ENCODE results near the gene FHIT.
"Not testable (repeated sequence)": the region's sequence is repeated elsewhere in the genome, so short reads cannot be mapped to it uniquely, and the experiment has no call there.

FHIT gene

GRCh38 chr3:60912876-60913275 lies 338.4 kb downstream of the FHIT start:
- DNase-seq, result no peak

GRCh38 chr3:60912142-60912541 lies 339.1 kb downstream of the FHIT start:
- DNase-seq, result no peak

GRCh38 chr3:60909526-60909925 lies 341.7 kb downstream of the FHIT start:
- no peak for DNase-seq

- DNase-seq, result no peak
Observed at GRCh38 chr3:60906283-60906682, 345.0 kb downstream of the FHIT start.

- DNase-seq, result no peak
Observed at GRCh38 chr3:60898321-60898720, 352.9 kb downstream of the FHIT start.

GRCh38 chr3:60893946-60894345 lies 357.3 kb downstream of the FHIT start:
- DNase-seq, result no peak

- DNase-seq, result no peak
Observed at GRCh38 chr3:60890226-60890625, 361.0 kb downstream of the FHIT start.

- not testable (repeated sequence) for DNase-seq
Observed at GRCh38 chr3:60888952-60889351, 362.3 kb downstream of the FHIT start.

GRCh38 chr3:60887574-60887973 lies 363.7 kb downstream of the FHIT start:
- no peak for DNase-seq

GRCh38 chr3:60886518-60886917 lies 364.7 kb downstream of the FHIT start:
- DNase-seq, result no peak

- no peak for DNase-seq
Observed at GRCh38 chr3:60884005-60884404, 367.2 kb downstream of the FHIT start.

- no peak for DNase-seq
Observed at GRCh38 chr3:60877188-60877587, 374.1 kb downstream of the FHIT start.

GRCh38 chr3:60870396-60870795 lies 380.9 kb downstream of the FHIT start:
- DNase-seq, result no peak

- no peak for DNase-seq
Observed at GRCh38 chr3:60867200-60867599, 384.1 kb downstream of the FHIT start.

GRCh38 chr3:60856257-60857046 lies 394.8 kb downstream of the FHIT start:
- DNase-seq, result no peak

- DNase-seq, result no peak
Observed at GRCh38 chr3:60855250-60855649, 396.0 kb downstream of the FHIT start.

- no peak for DNase-seq
Observed at GRCh38 chr3:60854791-60855190, 396.5 kb downstream of the FHIT start.

- DNase-seq, result no peak
Observed at GRCh38 chr3:60847791-60848190, 403.5 kb downstream of the FHIT start.

GRCh38 chr3:60844256-60844655 lies 407.0 kb downstream of the FHIT start:
- no peak for DNase-seq

- DNase-seq, result no peak
Observed at GRCh38 chr3:60841355-60841754, 409.9 kb downstream of the FHIT start.

GRCh38 chr3:60839246-60839645 lies 412.0 kb downstream of the FHIT start:
- DNase-seq, result no peak

- no peak for DNase-seq
Observed at GRCh38 chr3:60835796-60836195, 415.5 kb downstream of the FHIT start.

- DNase-seq, result no peak
Observed at GRCh38 chr3:60829058-60829457, 422.2 kb downstream of the FHIT start.

- no peak for DNase-seq
Observed at GRCh38 chr3:60827666-60828065, 423.6 kb downstream of the FHIT start.

GRCh38 chr3:60826511-60826910 lies 424.7 kb downstream of the FHIT start:
- no peak for DNase-seq
